ENCODE data around the gene CDH22.

Gene CDH22

GRCh38 chr20:46240881-46241280, 67.4 kb downstream of the CDH22 start:
- TF ChIP-seq CTCF (IDR thresholded peaks at IDR 0.05), result no peak
- no peaks in the 10 kb centered on the region for H3K4me1 ChIP-seq (ENCODE audit: control insufficient read depth in 1 of 2, insufficient read depth in 1 of 2, low read depth in 1 of 2, low read length in 1 of 2)
- no peak overlapping the region for H3K4me3 ChIP-seq (ENCODE audit: low read depth in 1 of 2, low read length in 1 of 2)
- peaks cover 71% of the 10 kb centered on the region for H3K27me3 ChIP-seq
- no peak overlapping the region for H3K27ac ChIP-seq
- no peaks in the 10 kb centered on the region for H3K36me3 ChIP-seq
- no peaks in the 10 kb centered on the region for H3K9me3 ChIP-seq

- peaks cover 69% of the 10 kb centered on the region for H3K27me3 ChIP-seq
- H3K9me3 ChIP-seq, result no peaks in the 10 kb centered on the region
- no peak overlapping the region for H3K27ac ChIP-seq
- TF ChIP-seq CTCF (IDR thresholded peaks at IDR 0.05), result no peak
- no peaks in the 10 kb centered on the region for H3K4me1 ChIP-seq (ENCODE audit: control insufficient read depth in 1 of 2, insufficient read depth in 1 of 2, low read depth in 1 of 2, low read length in 1 of 2)
- H3K36me3 ChIP-seq, result no peaks in the 10 kb centered on the region
- no peak overlapping the region for H3K4me3 ChIP-seq (ENCODE audit: low read depth in 1 of 2, low read length in 1 of 2)
Observed at GRCh38 chr20:46240065-46240464, 68.2 kb downstream of the CDH22 start.

GRCh38 chr20:46237736-46238135, 70.6 kb downstream of the CDH22 start:
- Histone ChIP-seq H3K4me3 (ENCODE audit: low read depth in 1 of 2, low read length in 1 of 2) (no peak overlapping the region), H3K4me1 (ENCODE audit: control insufficient read depth in 1 of 2, insufficient read depth in 1 of 2, low read depth in 1 of 2, low read length in 1 of 2) (no peaks in the 10 kb centered on the region), H3K9me3 (no peaks in the 10 kb centered on the region), H3K27ac (no peak overlapping the region), H3K27me3 (peaks cover 66% of the 10 kb centered on the region), H3K36me3 (no peaks in the 10 kb centered on the region)
- TF ChIP-seq CTCF (IDR thresholded peaks at IDR 0.05), result no peak

- H3K4me1 ChIP-seq (ENCODE audit: control insufficient read depth in 1 of 2, insufficient read depth in 1 of 2, low read depth in 1 of 2, low read length in 1 of 2), result no peaks in the 10 kb centered on the region
- H3K27me3 ChIP-seq, result peaks cover 61% of the 10 kb centered on the region
- H3K27ac ChIP-seq, result no peak overlapping the region
- H3K36me3 ChIP-seq, result no peaks in the 10 kb centered on the region
- H3K9me3 ChIP-seq, result no peaks in the 10 kb centered on the region
- H3K4me3 ChIP-seq (ENCODE audit: low read depth in 1 of 2, low read length in 1 of 2), result no peak overlapping the region
- TF ChIP-seq CTCF (IDR thresholded peaks at IDR 0.05), result no peak
Observed at GRCh38 chr20:46237227-46237626, 71.1 kb downstream of the CDH22 start.

GRCh38 chr20:46235077-46235476, 73.2 kb downstream of the CDH22 start:
- Histone ChIP-seq H3K4me3 (ENCODE audit: low read depth in 1 of 2, low read length in 1 of 2) (no peak overlapping the region), H3K36me3 (no peaks in the 10 kb centered on the region), H3K27ac (no peak overlapping the region), H3K4me1 (ENCODE audit: control insufficient read depth in 1 of 2, insufficient read depth in 1 of 2, low read depth in 1 of 2, low read length in 1 of 2) (no peaks in the 10 kb centered on the region), H3K9me3 (no peaks in the 10 kb centered on the region), H3K27me3 (peaks cover 59% of the 10 kb centered on the region)
- no peak for TF ChIP-seq CTCF (IDR thresholded peaks at IDR 0.05)

- Histone ChIP-seq H3K36me3 (no peaks in the 10 kb centered on the region), H3K9me3 (no peaks in the 10 kb centered on the region), H3K4me3 (ENCODE audit: low read depth in 1 of 2, low read length in 1 of 2) (no peak overlapping the region), H3K4me1 (ENCODE audit: control insufficient read depth in 1 of 2, insufficient read depth in 1 of 2, low read depth in 1 of 2, low read length in 1 of 2) (no peaks in the 10 kb centered on the region), H3K27ac (no peak overlapping the region), H3K27me3 (peaks cover 48% of the 10 kb centered on the region)
- TF ChIP-seq CTCF (IDR thresholded peaks at IDR 0.05), result no peak
Observed at GRCh38 chr20:46233701-46234100, 74.6 kb downstream of the CDH22 start.

Data from neutrophil (primary cell).